Neutrophil (primary cell): ENCODE results near the gene PGC.
A peak's percentile ranks its signal among the peaks of the same experiment; 100 is the strongest.

Experiments
- H3K27ac ChIP-seq: fragments of 200-600 bp; sonication (generic); 2 replicates; pipeline ENCODE4 v1.5.1; 2016; ENCODE audit warnings: mild to moderate bottlenecking, moderate library complexity
- H3K27me3 ChIP-seq: fragments of 200-600 bp; sonication (generic); 2 replicates; pipeline ENCODE4 v1.6.0; 2016; ENCODE audit warnings: mild to moderate bottlenecking
- H3K36me3 ChIP-seq: fragments of 200-600 bp; sonication (generic); 2 replicates; pipeline ENCODE4 v1.5.1; 2017
- H3K4me1 ChIP-seq, 2 experiments: fragments of 200-600 bp in 1 of 2; sonication (generic) in 1 of 2; 1 replicate in 1 of 2; 2 replicates in 1 of 2; pipeline versions ENCODE4 v1.5.1 to v1.6.1; 2013 to 2016; ENCODE audit warnings: low read depth in 1 of 2, low read length in 1 of 2, mild to moderate bottlenecking in 1 of 2, moderate library complexity in 1 of 2; ENCODE audit not compliant: control insufficient read depth in 1 of 2, insufficient read depth in 1 of 2
- H3K4me3 ChIP-seq, 2 experiments: fragments of 200-600 bp in 1 of 2; sonication (generic) in 1 of 2; 1 replicate in 1 of 2; 2 replicates in 1 of 2; pipeline ENCODE4 v1.5.1; 2013 to 2016; ENCODE audit warnings: low read depth in 1 of 2, low read length in 1 of 2, mild to moderate bottlenecking in 1 of 2, moderate library complexity in 1 of 2
- H3K9me3 ChIP-seq: fragments of 200-600 bp; sonication (generic); 2 replicates; pipeline ENCODE4 v1.5.1; 2016
- CTCF ChIP-seq: fragments of 200-600 bp; sonication (generic); IDR thresholded peaks from 2 replicates; pipeline ENCODE4 v1.5.1; 2016; ENCODE audit warnings: antibody characterized with exemption

The PGC gene

GRCh38 chr6:41789390-41789724 lies 42.2 kb upstream of the PGC start:
- Histone ChIP-seq H3K9me3 (no peaks in the 10 kb centered on the region), H3K4me3 (no peak overlapping the region), H3K27ac (no peak overlapping the region), H3K27me3 (no peaks in the 10 kb centered on the region), H3K36me3 (peaks cover 22% of the 10 kb centered on the region), H3K4me1 (peaks cover 30 to 31% of the 10 kb centered on the region in 2 experiments)
- no peak for TF ChIP-seq CTCF

DNA sequence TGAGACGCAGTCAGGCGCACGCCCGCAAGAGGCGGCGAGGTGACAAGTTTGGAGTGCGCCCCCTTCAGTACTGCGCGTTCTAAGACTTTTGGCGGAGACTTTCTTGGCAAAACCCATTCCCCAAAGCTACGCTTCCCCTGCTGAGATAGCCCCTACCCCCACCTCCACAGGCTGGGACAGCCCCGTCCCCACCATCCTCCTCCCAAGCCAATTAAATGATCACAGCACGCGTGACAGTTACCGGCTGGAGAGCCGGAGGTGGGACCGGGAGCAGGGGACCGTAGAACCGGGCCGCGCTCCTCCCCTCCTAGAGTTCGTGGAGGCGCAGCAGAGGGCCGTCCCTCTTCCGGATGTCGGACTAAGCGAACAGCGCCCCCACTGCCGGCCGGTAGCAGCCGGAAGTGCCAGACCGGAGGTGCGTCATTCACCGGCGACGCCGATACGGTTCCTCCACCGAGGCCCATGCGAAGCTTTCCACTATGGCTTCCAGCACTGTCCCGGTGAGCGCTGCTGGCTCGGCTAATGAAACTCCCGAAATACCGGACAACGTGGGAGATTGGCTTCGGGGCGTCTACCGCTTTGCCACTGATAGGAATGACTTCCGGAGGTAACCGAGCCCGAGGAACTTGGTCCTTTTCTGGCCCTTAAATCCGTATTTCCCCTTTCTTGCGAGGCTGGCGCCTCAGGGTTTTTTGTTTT lies 40.2 kb upstream of the PGC start, which contains the start of gene TOMM6:
TOMM6 (plus strand) TSS at position 476 of the 699 bp plus-strand sequence; CDS start at position 480, 4 bp downstream.
- H3K27ac ChIP-seq: peak within 1 kb of the TSS; percentile 93
- peaks cover 35 to 37% of the 10 kb centered on the region in 2 experiments for H3K4me1 ChIP-seq
- peak within 1 kb of the TSS; percentile 89 to 99 for H3K4me3 ChIP-seq
- H3K27me3 ChIP-seq: no peaks in the 10 kb centered on the region
- H3K36me3 ChIP-seq: peaks cover 16% of the 10 kb centered on the region
- TF ChIP-seq CTCF: peak; percentile 98
- H3K9me3 ChIP-seq: no peaks in the 10 kb centered on the region

- peak; percentile 95 for TF ChIP-seq CTCF
Measured at GRCh38 chr6:41786451-41787218, 39.4 kb upstream of the PGC start.

DNA sequence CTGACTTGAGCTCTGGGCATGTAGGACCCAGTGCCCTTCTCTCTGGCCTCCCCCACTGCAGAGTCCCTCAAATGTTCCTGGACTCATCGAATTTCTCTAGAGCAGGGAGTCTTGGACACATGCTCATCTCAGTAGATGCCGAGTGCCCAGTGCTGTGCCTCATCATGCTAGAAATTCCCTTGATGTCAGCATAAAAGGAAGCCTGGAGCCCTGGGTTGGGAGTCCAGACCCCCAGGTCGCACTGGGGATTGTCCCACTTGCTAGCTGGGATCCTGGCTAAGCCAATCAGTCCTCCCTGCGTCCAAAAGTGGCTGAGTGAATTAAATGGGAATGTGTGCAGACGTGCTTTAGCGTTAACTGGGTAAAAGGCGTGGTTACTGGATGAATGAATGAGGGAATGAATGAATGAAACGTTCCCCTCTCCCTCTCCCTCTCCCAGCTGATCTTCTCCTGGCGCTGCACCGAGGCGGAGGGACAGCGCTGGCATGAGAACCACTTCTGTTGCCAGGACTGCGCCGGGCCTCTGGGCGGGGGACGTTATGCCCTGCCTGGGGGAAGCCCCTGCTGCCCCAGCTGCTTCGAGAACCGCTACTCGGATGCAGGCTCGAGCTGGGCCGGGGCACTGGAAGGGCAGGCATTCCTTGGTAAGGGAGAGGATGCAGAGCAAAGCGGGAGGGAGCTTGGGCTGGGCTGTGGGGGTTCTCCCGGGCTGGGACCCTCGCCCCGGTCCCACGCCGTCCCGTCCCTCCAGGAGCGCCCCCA lies 38.7 kb upstream of the PGC start:
- peak overlapping the region; percentile 89 to 99 for H3K4me3 ChIP-seq
- TF ChIP-seq CTCF: no peak
- H3K27me3 ChIP-seq: no peaks in the 10 kb centered on the region
- H3K27ac ChIP-seq: peak overlapping the region; percentile 93
- peaks cover 43 to 47% of the 10 kb centered on the region in 2 experiments for H3K4me1 ChIP-seq
- H3K9me3 ChIP-seq: no peaks in the 10 kb centered on the region
- H3K36me3 ChIP-seq: peaks cover 5% of the 10 kb centered on the region

More at GRCh38 chr6:41786451-41787218, 39.4 kb upstream of the PGC start:
- H3K4me3 ChIP-seq: peak overlapping the region; percentile 89 to 99
- H3K9me3 ChIP-seq: no peaks in the 10 kb centered on the region
- H3K36me3 ChIP-seq: peaks cover 10% of the 10 kb centered on the region
- H3K27ac ChIP-seq: peak overlapping the region; percentile 93
- peaks cover 35 to 39% of the 10 kb centered on the region in 2 experiments for H3K4me1 ChIP-seq
- H3K27me3 ChIP-seq: no peaks in the 10 kb centered on the region

DNA sequence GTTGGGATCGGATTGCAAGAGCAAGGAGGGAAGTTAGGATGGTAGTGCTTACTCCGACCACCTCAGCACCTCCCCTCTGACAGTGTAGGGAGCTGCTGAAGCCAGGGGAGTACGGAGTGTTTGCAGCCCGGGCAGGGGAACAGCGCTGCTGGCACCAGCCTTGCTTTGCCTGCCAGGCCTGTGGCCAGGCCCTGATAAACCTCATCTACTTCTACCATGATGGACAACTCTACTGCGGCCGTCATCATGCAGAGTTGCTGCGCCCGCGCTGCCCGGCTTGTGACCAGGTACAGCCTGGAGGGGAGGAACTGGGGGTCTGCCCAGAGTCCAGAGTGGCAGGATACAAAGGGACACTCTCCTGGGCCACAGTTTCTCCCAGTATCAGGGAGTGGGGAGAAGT lies 38.1 kb upstream of the PGC start:
- peaks cover 3% of the 10 kb centered on the region for H3K36me3 ChIP-seq
- no peaks in the 10 kb centered on the region for H3K27me3 ChIP-seq
- no peak overlapping the region for H3K4me3 ChIP-seq
- TF ChIP-seq CTCF: no peak
- H3K27ac ChIP-seq: peak overlapping the region; percentile 93
- H3K9me3 ChIP-seq: no peaks in the 10 kb centered on the region
- peaks cover 49 to 50% of the 10 kb centered on the region in 2 experiments for H3K4me1 ChIP-seq
